Sigmoid colon (tissue), 3 donors: ENCODE results near the gene HSPA8.

Source experiments
- POLR2A ChIP-seq, 2 donors: fragments of 450-650 bp; IDR thresholded peaks; one replicate each; pipeline ENCODE4 v1.6.1; 2016; ENCODE audit warnings: antibody characterized with exemption in 2 of 2, mild to moderate bottlenecking in 2 of 2, moderate library complexity in 2 of 2
- TF ChIP-seq, protein P1 (sequence below), 4 experiments: fragments of 450-650 bp in 3 of 4; fragments of 200-600 bp in 1 of 4; IDR thresholded peaks; one replicate each; pipeline ENCODE4 v1.5.1; 2016 to 2019; ENCODE audit warnings: antibody characterized with exemption in 4 of 4, mild to moderate bottlenecking in 3 of 4, moderate library complexity in 2 of 4

GRCh38 chr11:123034597-123034996, 27.3 kb downstream of the HSPA8 start:
- TF ChIP-seq, protein P1, sequence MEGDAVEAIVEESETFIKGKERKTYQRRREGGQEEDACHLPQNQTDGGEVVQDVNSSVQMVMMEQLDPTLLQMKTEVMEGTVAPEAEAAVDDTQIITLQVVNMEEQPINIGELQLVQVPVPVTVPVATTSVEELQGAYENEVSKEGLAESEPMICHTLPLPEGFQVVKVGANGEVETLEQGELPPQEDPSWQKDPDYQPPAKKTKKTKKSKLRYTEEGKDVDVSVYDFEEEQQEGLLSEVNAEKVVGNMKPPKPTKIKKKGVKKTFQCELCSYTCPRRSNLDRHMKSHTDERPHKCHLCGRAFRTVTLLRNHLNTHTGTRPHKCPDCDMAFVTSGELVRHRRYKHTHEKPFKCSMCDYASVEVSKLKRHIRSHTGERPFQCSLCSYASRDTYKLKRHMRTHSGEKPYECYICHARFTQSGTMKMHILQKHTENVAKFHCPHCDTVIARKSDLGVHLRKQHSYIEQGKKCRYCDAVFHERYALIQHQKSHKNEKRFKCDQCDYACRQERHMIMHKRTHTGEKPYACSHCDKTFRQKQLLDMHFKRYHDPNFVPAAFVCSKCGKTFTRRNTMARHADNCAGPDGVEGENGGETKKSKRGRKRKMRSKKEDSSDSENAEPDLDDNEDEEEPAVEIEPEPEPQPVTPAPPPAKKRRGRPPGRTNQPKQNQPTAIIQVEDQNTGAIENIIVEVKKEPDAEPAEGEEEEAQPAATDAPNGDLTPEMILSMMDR (IDR thresholded peaks at IDR 0.05), result no peak
- no peak for TF ChIP-seq POLR2A (IDR thresholded peaks at IDR 0.05)
